CD14-positive monocyte (primary cell): ENCODE measurements around the gene DHX29. TPM values are rescaled to one million over a fixed set of nuclear protein-coding genes. Genes with fewer than 3 reads are reported as not detected.

Experiments
- DNase-seq, 3 donors: peaks; one replicate each; pipeline ENCODE4 v3.0.0-alpha.2; 2011 to 2022
- H2AFZ ChIP-seq: 2 replicates; pipeline ENCODE4 v1.6.0; 2012; ENCODE audit warnings: mild to moderate bottlenecking, low read depth, low read length, inconsistent platforms; ENCODE audit not compliant: insufficient read depth, poor library complexity, severe bottlenecking
- H3K27ac ChIP-seq, 2 donors: 1 replicate in 1 of 2; 2 replicates in 1 of 2; pipeline ENCODE4 v1.5.1; 2012 to 2013; ENCODE audit warnings: low read length in 2 of 2, control low read depth in 1 of 2, inconsistent platforms in 1 of 2, low read depth in 1 of 2, mild to moderate bottlenecking in 1 of 2
- H3K27me3 ChIP-seq, 2 donors: one replicate each; pipeline versions ENCODE4 v1.6.0 to v1.6.1; 2011 to 2013; ENCODE audit warnings: low read length in 2 of 2; ENCODE audit not compliant: control insufficient read depth in 2 of 2, insufficient read depth in 2 of 2
- H3K36me3 ChIP-seq, 2 donors: replicated peaks in 1 of 2; 1 replicate in 1 of 2; 2 replicates in 1 of 2; pipeline versions ENCODE4 v1.5.1 to v1.6.1; 2012 to 2013; ENCODE audit warnings: low read length in 2 of 2, control low read depth in 1 of 2, inconsistent platforms in 1 of 2, mild to moderate bottlenecking in 1 of 2; ENCODE audit not compliant: insufficient read depth in 2 of 2, control insufficient read depth in 1 of 2
- H3K4me1 ChIP-seq, 2 donors: 1 replicate in 1 of 2; 2 replicates in 1 of 2; pipeline versions ENCODE4 v1.5.1 to v1.6.1; 2012 to 2013; ENCODE audit warnings: low read length in 2 of 2, control low read depth in 1 of 2, inconsistent platforms in 1 of 2, mild to moderate bottlenecking in 1 of 2, moderate library complexity in 1 of 2; ENCODE audit not compliant: insufficient read depth in 2 of 2, control insufficient read depth in 1 of 2
- H3K4me2 ChIP-seq: replicated peaks from 2 replicates; pipeline ENCODE3; 2012; ENCODE audit warnings: low read length, moderate library complexity, mild to moderate bottlenecking; ENCODE audit not compliant: poor library complexity, severe bottlenecking; ENCODE audit errors: extremely low read depth
- H3K4me3 ChIP-seq, 3 experiments: fragments of 200-600 bp in 1 of 3; sonication (generic) in 1 of 3; replicated peaks in 1 of 3; 1 replicate in 2 of 3; 2 replicates in 1 of 3; pipeline ENCODE4 v1.5.1; 2011 to 2013; ENCODE audit warnings: low read length in 3 of 3, mild to moderate bottlenecking in 3 of 3, control low read depth in 2 of 3, low read depth in 2 of 3, inconsistent platforms in 1 of 3, moderate library complexity in 1 of 3
- H3K79me2 ChIP-seq: 2 replicates; pipeline ENCODE4 v1.6.0; 2012; ENCODE audit warnings: mild to moderate bottlenecking, control low read depth, inconsistent platforms, low read length, moderate library complexity; ENCODE audit not compliant: insufficient read depth
- H3K9ac ChIP-seq: 2 replicates; pipeline ENCODE4 v1.6.0; 2017; ENCODE audit warnings: low read length, mild to moderate bottlenecking; ENCODE audit not compliant: insufficient read depth, poor library complexity, severe bottlenecking
- H3K9me3 ChIP-seq, 2 donors: replicated peaks in 1 of 2; 1 replicate in 1 of 2; 2 replicates in 1 of 2; pipeline versions ENCODE4 v1.5.1 to v1.6.1; 2012 to 2013; ENCODE audit warnings: low read length in 2 of 2, control low read depth in 1 of 2; ENCODE audit not compliant: control insufficient read depth in 1 of 2, insufficient read depth in 1 of 2
- H4K20me1 ChIP-seq: 2 replicates; pipeline ENCODE4 v1.6.0; 2012; ENCODE audit warnings: mild to moderate bottlenecking, low read length, control low read depth, moderate library complexity; ENCODE audit not compliant: insufficient read depth
- H3K27ac Mint-ChIP-seq, 7 donors: one replicate each; pipeline ENCODE4 v1.8.0; 2020; ENCODE audit warnings: mild to moderate bottlenecking in 7 of 7, mixed read lengths in 7 of 7, moderate library complexity in 6 of 7, inconsistent platforms in 2 of 7
- H3K27me3 Mint-ChIP-seq, 3 donors: one replicate each; pipeline ENCODE4 v1.8.0; 2021 to 2022; ENCODE audit warnings: low read depth in 3 of 3, mild to moderate bottlenecking in 3 of 3, mixed read lengths in 3 of 3, moderate library complexity in 3 of 3, inconsistent platforms in 1 of 3
- H3K36me3 Mint-ChIP-seq, 2 donors: one replicate each; pipeline ENCODE4 v1.8.0; 2020; ENCODE audit warnings: mixed read lengths in 2 of 2, inconsistent platforms in 1 of 2, mild to moderate bottlenecking in 1 of 2
- H3K4me1 Mint-ChIP-seq: one replicate; pipeline ENCODE4 v1.8.0; 2020; ENCODE audit warnings: mild to moderate bottlenecking, mixed read lengths
- H3K4me3 Mint-ChIP-seq, 2 donors: one replicate each; pipeline ENCODE4 v1.8.0; 2020; ENCODE audit warnings: mild to moderate bottlenecking in 2 of 2, mixed read lengths in 2 of 2, moderate library complexity in 1 of 2
- H3K9me3 Mint-ChIP-seq, 7 donors: one replicate each; pipeline ENCODE4 v1.8.0; 2020 to 2022; ENCODE audit warnings: mixed read lengths in 7 of 7, mild to moderate bottlenecking in 6 of 7, moderate library complexity in 6 of 7, inconsistent platforms in 2 of 7
- CTCF ChIP-seq: fragments of 200-600 bp; IDR thresholded peaks from one replicate; pipeline ENCODE4 v1.8.0; 2022; ENCODE audit warnings: antibody characterized with exemption, mild to moderate bottlenecking
- WGBS: methylation state at CpG from one replicate; pipeline ENCODE4 v1.1.5; 2013; ENCODE audit warnings: missing lambda C conversion rate; ENCODE audit not compliant: insufficient coverage; 5-methylcytosine and 5-hydroxymethylcytosine counted together
- intact Hi-C, 2 donors: fragments of 100-400 bp; cut with micrococcal nuclease; formaldehyde crosslinking; loops; one replicate each; pipeline versions ENCODE4 v1.15.0 to v1.15.1; 2023
- polyA plus RNA-seq, 3 donors: library from polyadenylated mRNA; depleted of rRNA in 1 of 3; unstranded in 2 of 3; stranded (reverse) in 1 of 3; fragments of 300-500 nt in 2 of 3; fragments of >200 nt in 1 of 3; fragmentation: Illumina TruSeq in 2 of 3; gene quantifications; 1 replicate in 2 of 3; 2 replicates in 1 of 3; pipeline ENCODE4 v1.2.3, GENCODE V29; 2012 to 2021

The DHX29 gene
- polyA plus RNA-seq, 3 donors = 5.2 to 15.9 (median 9.7) TPM

DNA sequence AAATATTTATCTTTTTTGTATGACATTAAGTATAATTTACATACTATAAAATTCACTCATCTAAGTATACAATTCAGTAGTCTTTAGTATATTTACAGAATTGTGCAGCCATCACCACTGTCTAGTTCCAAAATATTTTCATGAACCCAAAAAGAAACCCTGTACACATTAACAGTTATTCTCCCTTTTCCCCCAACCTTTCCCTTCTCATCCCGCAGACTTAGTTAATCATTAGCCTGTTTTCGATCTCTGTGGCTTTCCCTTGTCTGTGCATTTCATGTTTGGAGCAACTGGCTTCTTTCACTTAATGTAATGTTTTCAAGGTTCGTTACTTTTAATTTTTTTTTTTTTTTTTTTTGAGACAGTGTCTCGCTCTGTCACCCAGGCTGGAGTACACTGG is 37.8 kb upstream of the DHX29 start:
- H3K36me3 Mint-ChIP-seq = peaks cover 76 to 85% of the 10 kb centered on the region in 2 donors

DNA sequence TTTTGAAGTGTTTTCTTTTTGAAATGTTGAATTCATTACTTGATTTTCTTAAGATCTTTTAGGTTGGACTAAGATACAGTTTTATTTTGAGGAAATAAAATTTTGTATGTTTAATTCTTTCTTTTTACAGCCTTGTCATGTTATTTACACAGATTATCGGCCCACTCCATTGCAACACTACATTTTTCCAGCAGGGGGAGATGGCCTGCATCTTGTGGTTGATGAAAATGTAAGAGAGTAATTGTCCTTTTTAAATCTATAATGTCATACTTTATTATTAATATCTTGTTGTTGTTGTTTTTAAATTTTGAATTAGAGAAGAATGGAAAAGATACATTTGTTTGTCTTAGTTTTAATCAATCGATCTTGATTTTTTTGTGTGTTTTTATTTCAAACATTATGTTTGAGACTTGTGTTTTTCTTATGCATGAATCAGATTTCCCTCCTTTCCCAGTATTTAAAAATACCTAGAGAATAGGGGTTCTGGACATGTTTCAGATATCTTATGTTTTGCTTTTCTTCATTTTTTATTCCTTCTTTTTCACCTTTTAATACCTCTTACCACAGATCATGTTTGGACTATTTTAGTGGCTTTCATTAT is 37.0 kb upstream of the DHX29 start:
- H3K27ac ChIP-seq = no peak overlapping the region
- H3K9me3 Mint-ChIP-seq = peaks cover 0 to 5% (median 3%) of the 10 kb centered on the region in 7 donors
- H3K4me1 ChIP-seq = no peaks in the 10 kb centered on the region
- H3K36me3 Mint-ChIP-seq = peaks cover 70 to 80% of the 10 kb centered on the region in 2 donors
- TF ChIP-seq CTCF = peak; percentile 90
- H3K36me3 ChIP-seq = peaks cover 78 to 97% of the 10 kb centered on the region in 2 donors
- H3K4me3 Mint-ChIP-seq = no peak overlapping the region
- H3K27ac Mint-ChIP-seq = no peak overlapping the region
- H3K79me2 ChIP-seq = no peaks in the 10 kb centered on the region
- H3K9ac ChIP-seq = no peak overlapping the region
- H3K4me2 ChIP-seq = no peak overlapping the region
- H3K9me3 ChIP-seq = no peaks in the 10 kb centered on the region
- DNase-seq = peak; percentile 25 to 32 (median 27)
- no peaks in the 10 kb centered on the region for H3K27me3 Mint-ChIP-seq
- no peak overlapping the region for H2AFZ ChIP-seq
- whole genome bisulfite sequencing = no CpG with 5 or more reads among the region's 2 CpGs
- intact Hi-C loops = no loop called here
- no peak overlapping the region for H3K4me3 ChIP-seq
- H3K27me3 ChIP-seq = no peaks in the 10 kb centered on the region
- no peaks in the 10 kb centered on the region for H4K20me1 ChIP-seq
- no peaks in the 10 kb centered on the region for H3K4me1 Mint-ChIP-seq

More for the DNA sequence above, 37.8 kb upstream of the DHX29 start:
- Histone ChIP-seq H3K9me3 (no peaks in the 10 kb centered on the region), H3K4me1 (no peaks in the 10 kb centered on the region), H2AFZ (no peak overlapping the region), H3K27ac (no peak overlapping the region), H3K27me3 (no peaks in the 10 kb centered on the region), H3K4me2 (no peak overlapping the region), H3K9ac (no peak overlapping the region), H3K79me2 (no peaks in the 10 kb centered on the region), H3K36me3 (peaks cover 81 to 99% of the 10 kb centered on the region in 2 donors), H3K4me3 (no peak overlapping the region), H4K20me1 (no peaks in the 10 kb centered on the region)
- no peak for DNase-seq
- Mint-ChIP-seq H3K27me3 (no peaks in the 10 kb centered on the region), H3K4me3 (no peak overlapping the region), H3K4me1 (no peaks in the 10 kb centered on the region), H3K9me3 (peaks cover 0 to 5% (median 3%) of the 10 kb centered on the region in 7 donors), H3K27ac (peak overlapping the region in 2 of 7 donors; percentile 41 to 53)
- TF ChIP-seq CTCF = no peak
- WGBS = 100% methylated on average over 1 of the region's 4 CpGs
- intact Hi-C loops = no loop called here
